Muscle of arm (tissue), 12 donors: ENCODE measurements around the gene STK39. TPM values are rescaled to one million over a fixed set of nuclear protein-coding genes. Genes with fewer than 3 reads are reported as not detected.

ENCODE experiments used
- DNase-seq: peaks from one replicate; pipeline ENCODE4 v3.0.0-alpha.2; 2013
- polyA plus RNA-seq, 12 donors: library from polyadenylated mRNA; unstranded; fragments of 120-200 nt; gene quantifications; one replicate each; pipeline ENCODE4 v1.2.1, GENCODE V29; 2013; ENCODE audit not compliant: insufficient read length in 12 of 12

Gene STK39
- polyA plus RNA-seq, 12 donors = 15.5 to 26.4 (median 21.4) TPM; not detected in 1

DNA sequence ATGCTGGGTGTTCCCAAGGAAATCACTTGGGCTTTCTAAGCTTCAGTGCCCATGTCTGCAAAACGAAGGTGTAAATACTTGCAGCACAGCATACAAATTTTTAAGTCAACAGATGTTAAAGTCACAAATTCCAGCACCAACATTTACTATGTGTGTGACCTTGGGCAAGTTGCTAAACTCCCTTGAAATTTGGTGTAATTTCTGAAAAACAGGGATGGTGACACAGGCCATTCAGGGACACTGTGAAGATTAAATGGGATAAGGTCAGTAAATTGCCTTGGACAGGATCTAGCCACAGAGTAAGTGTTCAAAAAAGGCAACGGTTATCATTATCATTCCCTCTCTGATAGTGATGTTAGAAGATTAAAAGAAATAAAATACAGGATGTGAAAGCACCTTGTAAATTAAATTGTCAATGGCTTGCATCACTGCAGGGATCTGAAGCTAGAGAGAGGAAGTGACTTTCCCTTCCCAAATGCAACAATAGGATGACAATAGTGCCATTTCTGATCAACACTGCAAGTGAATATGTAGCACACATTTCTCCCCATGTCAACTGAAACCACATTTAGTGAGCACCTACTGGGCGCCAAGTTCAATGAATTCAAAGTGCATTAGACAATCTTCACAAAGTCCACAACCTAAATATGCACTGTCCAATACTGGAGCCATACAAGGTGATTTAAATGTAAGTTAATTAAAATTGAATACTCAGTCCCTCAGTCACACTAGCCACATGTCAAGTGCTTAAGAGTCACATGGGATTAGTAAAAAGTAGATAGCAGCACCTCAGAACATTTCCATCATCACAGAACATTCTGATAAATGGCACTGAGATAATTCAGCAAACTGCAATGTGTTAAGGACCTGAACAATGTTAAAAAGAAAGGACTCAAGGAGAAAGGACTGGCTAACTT lies 81.2 kb downstream of the STK39 start:
- DNase-seq = no peak

DNA sequence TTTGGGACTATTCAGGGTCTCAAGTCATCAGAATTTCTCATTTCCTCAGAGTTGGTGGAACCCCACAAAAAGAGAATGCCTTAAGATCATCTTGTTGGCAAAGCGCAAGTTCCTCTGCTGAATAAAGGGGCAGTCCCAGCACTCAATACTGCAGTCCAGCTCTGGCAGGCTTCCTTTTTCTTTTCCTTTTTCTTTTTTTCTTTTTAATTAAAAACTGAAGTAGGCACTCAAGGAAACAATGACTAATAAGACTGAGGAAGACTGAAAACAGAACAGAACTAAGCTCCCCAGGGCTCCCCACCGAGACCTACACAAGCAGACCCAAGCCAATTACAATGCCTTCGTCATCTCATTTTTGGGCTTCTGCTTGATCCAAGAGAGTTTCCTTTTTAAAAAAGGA lies 82.0 kb downstream of the STK39 start:
- peak; percentile 54 for DNase-seq

DNA sequence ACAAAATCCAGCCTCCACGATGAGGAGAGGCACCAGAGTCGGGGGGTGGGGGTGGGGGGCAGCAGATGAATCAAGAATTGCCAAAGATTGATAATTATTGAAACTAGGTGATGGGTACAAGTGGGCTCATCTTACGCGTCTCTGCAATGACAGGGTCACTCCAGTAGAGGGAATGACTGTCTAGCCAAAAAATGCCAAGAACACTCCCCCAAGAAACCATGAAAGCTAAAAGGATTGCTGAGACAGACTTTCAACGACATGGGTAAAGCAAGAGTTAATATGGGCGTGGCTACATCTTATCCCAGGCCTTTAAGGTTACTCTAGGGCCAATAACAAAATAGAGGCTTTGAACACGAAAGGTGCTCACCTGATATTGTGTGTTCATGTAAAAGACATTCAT lies 86.5 kb downstream of the STK39 start:
- DNase-seq = no peak

DNA sequence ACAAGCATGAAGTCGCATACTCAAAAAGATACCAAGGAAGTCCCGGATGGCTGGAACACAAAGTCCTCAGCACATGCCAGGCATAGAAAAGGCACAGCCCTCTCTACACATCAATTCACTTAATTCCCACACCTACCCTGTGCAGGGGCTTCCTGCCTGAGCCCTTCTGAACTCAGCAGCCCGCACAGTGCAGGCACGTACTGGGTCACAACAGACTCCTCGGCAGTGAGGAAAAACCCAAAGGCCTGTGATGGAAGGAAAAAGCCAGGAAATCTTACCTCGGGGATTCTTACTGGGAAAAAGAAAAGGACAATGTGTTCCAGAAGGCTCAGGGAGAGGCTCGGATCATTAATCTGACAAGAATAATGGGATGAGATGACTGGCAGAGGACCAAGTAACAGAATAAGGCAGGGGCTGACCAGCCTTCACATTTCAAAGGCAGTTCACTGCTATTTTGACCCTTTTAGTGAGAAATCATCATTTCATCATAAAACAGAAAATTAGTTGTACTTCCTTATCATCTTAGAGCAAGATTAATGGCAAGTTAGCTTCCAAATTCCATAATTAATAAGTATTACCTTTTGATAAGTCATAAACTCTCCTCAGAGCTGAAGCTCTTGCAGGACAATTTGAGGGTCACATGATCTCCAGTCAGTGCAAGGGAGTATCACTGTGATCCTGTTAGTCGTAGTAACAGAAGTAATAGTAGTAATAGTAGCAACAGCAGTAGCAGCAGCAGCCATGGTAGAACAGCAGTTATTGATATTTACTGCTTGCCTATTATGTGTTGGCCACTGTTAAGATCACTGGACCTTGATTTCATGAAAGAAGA lies 87.4 kb downstream of the STK39 start:
- DNase-seq = no peak

DNA sequence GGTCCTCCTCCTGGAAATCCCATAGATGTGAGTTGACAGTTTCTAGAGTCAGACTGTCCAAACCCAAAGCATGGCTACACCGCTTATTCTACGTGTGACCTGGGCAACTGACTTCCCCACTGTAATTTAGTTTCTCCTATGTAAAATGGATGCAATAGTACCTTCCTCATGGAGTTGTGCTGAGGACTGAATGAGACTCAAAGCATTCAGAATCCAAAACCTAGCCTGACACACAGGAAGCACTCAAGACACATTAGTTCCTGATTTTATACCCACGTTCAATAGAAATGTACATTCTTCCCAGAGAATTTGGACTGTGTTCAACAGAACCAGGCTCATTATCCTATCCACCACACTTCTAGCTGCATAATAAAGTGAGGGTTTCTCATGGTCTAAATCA lies 88.8 kb downstream of the STK39 start:
- DNase-seq = no peak

DNA sequence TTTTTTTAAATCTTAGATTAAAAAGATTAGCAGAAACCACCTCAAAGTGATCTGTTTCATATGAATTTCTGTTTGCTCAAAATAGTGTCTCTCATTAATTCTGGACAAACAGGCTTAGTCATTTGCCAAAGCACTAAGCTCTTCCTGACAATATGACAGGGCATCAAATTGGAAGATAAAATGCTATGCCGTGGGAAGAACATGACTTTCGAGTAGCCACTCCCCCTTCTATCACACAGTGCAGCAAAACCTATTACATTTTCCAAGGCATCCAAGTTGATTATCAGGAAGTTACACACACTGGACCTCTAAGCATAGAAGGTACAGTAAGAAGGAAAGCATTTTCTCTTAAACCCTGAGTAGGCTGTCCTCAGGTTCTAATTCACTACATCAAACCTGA lies 89.5 kb downstream of the STK39 start:
- no peak for DNase-seq

DNA sequence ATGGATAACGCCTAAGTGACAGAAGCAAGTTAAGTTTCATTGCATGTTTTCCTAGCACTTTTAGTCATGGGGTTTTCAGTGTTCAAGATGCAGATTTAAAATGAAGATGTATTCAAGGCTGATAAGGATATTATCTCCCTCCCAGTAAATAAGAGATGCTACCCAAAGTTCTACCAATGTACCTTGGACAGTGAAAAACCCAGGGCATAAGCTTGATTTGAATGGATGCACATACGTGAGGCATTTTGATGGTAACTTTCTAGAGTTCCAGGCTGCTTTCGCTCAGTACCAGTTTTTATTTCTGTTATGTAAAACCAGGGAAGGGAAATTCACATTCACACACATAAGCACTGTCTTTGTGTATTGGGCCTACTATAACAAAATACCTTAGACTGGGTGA lies 90.3 kb downstream of the STK39 start:
- no peak for DNase-seq

DNA sequence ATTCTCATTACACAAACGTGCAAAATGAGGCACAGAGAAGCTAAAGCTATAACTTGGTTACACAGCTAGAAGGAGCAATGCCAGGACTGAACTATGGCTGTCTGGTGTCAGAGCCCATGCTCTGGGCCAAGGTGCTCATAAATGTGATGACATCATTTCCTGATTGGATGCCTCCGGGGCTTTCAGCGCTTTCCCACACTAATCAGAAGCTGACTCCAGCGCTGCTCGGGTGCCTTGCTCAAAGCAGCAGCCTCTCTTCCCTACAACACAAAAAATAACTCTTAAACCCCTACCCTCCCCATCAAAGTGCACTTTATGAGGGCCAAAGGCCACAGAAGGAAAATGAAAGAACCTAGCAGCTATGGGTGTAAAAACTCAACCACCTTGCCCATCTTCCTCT lies 90.7 kb downstream of the STK39 start:
- DNase-seq = no peak

DNA sequence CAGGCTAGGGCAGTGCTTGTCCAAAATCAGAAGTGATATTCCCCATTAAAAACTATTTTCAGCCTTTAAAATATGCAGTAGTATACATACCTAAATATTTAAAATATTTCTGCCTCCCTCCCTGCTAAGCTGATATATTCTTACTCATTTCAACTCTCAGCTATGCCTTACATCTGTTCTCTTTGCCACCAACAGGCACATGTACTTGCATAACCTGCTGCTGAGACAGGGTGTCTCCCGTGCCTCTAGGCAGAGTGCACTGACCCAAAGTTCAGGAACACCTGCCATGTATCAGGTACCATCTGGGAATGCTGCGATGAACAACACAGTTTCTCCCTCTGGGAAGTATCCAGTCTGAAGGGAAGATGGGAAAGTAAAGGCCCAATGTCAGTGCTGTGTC lies 91.7 kb downstream of the STK39 start:
- DNase-seq = no peak

DNA sequence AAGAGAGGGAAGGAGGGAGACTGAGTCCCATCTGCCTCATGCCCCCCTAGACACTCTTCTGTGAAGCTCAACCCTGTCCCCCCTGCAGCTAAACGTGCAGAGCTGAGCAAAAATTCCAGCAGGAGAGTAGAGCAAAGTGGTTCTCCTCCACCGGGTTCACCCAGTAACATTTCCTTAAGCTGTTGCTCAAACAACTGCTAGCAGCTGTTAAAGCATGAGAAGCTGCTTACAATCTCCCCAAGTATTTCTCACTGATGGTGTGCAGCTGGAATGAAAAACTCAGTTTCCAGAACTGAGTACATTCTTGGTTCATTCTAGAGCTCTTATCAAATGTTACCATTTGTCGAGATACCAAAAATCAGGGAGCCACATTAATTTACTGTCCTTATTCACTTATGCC lies 92.3 kb downstream of the STK39 start:
- DNase-seq = no peak

DNA sequence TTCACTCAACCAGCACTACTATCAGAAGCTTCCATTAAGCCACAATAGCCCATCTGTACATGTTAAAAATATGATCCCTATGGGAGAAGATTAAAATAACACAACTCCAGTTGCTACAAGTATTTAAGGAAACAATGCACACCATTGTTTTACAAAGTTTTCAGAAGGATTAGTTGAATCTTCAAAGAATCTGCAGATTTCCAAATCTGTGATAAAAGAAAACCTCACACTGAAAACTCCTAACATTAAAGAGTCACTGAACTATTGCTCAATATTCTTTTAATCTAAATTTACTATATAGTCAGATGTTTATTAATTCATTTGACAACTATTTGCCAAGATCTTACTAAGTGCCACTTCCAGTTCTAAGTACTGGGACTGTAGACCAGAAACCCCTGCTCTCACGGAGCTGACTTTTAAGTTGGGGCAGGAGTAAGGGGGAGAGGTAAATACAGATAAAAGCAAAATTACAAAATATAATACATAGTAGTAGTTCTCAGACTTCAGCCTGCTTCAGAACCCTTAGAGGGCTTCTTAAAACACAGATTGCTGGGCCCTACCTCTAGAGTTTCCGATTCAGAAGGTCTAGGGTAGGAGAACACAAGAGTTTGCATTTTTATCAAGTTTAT lies 94.4 kb downstream of the STK39 start:
- DNase-seq = no peak

DNA sequence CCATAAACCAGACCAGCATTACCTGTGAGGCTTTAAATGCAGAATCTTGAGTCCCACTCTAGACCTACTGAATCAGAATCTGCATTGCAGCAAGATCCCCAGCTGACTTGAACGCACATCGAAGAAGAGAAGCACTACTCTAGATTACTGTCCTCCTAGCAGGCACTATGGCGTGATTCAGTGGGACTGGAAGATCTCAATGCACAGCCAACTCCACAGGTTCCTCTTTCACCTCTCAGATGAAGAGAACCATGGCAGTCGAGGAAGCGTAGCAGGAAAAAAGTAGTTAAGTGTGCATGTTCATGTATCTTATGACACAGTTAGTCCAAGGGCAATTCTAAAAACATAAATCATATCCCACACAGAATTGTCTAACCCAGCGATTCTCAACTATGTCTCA lies 97.4 kb downstream of the STK39 start:
- DNase-seq = no peak

DNA sequence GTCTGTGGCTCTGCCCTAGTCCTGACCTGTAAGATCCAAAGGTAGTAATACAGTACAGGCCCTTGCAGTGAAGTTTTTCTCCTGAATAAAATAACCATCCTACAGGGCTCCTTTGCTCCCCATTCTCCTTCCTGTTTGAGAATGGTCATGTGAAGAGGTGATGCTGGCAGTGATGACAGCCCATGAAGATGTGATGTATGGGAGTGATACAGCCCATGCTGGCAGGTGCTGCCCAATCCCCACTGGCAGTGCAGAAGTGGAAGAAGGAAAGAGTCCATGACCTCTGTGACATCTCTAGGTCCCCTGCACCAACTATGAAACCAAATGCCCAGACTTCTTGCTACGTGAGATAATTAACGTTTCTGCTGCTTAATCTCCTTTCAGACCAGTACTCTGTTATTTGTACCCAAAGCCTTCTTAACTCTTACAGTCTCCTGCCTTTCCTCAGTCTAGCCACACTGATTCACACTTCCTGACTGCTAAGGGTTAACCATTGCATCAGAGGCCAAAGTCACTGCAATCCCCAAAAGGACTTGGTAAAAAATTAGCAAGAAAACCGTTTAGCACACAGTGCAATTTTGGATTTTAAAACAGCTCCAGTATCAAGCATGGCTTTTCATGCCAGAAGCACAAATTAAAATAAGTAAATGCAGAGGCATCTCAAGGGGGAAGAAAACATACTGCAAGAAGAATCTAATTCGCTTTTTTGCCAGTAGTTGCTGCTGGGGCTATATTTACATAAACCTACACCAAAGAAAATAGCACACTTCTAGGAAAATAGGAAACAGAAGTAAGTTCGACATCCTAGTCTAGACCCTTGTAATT lies 98.0 kb downstream of the STK39 start:
- no peak for DNase-seq

DNA sequence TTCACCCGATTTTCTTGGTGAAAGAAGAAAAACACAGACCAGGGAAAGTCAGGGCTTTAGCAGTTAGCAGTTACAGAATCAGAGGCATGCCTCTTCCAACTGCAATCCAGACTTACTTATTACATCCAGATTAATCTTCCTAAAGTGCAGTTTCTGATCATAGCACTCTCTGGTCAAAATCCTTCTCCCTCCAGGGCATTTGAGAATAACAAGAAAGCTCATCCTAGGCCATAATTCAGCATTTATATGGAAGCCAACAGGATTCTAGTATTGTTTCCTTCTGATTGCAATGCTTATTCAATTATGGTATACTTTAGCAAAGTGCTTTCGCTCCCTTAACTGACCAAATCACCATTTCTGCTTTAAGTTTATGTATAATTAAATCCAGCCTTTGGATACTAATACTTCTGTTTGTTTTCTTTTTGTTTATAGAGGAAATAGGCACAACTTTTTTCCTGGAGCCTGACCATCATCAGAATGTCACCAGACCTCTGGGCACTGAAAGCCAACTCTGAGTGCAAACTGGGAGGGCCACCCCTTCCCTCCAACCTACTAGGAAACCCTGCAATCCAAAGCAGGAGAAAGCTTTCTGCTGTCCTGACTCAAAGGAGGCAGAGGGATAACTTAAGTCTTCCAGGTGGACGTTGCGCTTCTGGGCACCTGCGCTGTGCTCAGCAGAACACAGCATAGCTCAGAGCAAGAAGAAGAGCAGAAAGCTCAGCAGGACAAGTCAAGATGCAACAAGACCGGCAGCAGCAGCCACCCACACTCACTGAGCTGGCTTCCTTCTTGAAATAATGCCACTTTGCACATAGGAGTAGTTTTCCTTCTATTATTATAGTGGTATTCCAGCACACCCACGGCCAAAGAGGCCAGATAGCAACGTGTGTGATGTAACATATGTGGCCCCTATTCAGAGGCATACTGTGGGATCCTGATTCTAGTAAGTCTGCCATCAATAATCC lies 99.3 kb downstream of the STK39 start:
- no peak for DNase-seq

DNA sequence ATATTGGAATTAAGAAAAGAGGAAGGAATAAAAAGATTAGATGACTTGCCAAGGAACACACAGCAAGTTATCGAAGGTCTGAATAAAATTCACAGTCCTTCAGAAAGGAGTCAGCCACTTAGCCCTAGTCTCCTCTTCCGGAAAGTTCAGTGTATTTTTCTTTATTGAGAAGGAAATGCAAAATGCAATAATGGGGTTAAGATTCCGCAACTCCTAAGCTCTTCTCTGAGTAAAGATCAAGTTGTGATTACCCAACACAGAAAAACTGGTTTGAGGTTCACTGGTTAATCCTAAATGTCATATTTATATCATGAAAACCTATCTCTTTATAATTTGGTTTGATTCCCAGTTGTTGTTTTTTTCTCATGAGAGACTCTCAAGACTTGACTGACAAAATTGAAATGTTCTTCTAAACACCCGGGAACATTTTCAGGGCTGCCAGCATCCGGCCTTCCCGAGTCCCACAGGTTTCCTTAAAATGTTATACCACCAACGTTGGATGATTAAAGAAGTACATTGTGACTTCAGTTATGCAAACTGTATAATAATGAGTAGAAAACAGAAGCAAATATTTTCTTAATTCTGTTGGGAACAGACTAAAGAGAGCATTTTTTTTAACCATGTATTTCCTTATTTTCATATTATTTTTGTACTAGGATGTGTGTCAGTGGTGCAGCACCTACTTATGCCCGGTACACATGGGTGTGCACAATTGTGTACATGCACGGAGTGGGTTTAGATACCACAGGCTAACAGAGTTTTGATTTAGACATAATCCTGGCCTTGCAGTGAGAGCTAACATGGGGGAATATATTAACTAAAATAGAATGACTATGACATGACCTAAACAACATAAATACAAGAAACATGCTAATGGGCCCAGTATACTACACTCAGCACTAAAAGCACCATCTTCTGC lies 100.2 kb downstream of the STK39 start:
- DNase-seq = no peak

DNA sequence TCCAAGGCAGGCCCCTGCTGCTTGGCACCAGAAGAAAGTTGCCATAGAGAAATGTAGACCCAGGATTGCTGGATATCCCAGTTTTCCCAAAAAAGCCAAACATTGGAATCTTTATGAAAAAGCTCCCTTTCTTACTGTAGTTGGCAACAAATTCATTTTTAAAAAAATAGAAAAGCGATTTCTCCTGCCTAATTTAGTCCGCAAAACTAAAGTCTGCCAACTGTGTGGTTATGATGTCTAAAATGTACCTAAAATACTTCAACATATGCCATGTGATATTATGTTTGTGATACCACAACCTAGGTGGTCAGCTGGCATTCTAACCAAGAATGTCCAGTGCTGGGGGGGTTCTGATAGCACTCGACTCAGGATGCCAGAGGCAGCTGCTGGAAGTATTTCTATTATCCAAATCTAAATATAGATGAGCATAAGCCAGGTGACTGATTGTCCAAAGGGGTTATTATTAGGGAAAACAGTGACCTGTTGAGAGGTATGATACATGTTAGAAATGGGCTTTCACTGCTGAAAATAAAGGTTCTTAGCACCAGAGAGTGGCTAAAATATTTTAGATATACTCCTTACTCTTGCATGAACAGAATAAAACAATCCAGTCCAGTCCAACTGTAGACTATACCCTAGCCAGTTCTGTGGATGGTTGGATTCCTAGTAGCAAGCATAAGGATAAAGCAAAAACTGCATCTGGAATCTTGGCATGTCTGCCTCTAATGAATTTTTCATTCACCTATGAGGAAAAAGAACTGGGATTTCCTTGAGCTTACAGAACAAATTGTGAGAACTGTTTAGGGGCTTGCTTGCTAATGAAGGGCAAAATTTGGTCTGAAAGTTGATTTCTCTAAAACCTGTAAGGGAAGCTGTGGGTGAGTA lies 101.7 kb downstream of the STK39 start:
- DNase-seq = no peak

DNA sequence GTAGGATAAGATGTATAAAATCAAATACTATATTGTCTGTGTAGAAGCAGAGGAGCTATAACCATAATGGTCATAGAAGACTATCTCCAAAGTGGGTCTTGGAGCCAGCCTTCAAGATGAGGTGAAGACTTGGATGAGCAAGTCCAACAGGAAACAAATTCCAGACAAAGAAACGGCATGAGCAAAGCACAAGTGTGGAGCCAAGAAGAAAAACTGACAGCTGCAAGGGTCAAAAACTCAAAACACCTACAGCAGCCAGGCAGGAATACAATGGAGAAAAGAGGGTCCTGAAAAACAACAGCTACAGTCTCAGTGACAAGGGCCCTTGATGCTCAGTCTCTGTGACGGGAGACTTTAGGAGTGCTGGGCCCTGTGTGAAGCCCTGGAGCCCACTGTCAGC lies 102.4 kb downstream of the STK39 start:
- no peak for DNase-seq

DNA sequence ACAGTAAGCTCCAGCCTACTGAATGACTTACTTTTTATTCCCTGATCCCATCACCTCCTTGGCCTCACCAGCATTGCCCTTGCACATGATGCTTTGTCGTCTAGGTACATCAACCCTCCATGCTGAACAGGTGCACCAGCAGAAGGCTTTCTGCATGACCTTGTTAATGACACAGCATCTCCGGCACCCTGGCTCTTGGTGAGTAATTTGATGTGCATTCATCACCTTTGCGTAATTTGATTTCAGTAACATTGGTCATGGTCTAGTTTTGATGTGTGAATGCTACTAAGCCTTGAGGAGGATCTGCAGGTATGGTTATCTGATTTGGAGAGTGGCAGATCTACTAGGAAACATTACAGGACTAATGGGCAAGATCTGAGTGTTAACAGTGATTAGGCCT lies 103.6 kb downstream of the STK39 start:
- DNase-seq = no peak
